ENCODE results near the gene POLR3G.
A peak's percentile ranks its signal among the peaks of the same experiment; 100 is the strongest.

POLR3G gene

DNA sequence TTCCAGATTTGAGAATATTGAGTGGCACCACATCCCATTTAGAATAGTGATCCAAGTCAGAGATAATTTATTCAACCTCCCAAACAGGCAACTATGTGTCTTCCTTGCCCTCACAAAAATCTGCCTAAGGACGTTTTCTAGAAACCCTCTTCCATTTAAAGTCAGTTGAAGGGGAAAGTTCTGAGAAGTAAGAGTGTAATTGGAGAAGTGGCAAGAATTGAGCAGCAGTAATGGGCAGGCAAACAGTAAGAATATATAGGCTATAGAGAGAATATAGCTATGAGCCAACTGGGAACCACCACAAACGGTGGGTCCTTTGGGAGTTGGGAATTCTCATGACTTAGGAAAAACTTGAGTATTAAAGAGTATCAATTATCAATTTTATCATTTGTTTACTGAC is 34.0 kb upstream of the POLR3G start:
- Histone ChIP-seq H3K36me3 (ENCODE audit: control insufficient read depth in 1 of 2, insufficient read depth in 2 of 2, low read depth in 1 of 2, low read length in 2 of 2) (no peaks in the 10 kb centered on the region), H3K14ac (ENCODE audit: low read length in 2 of 2) (no peak overlapping the region), H3K18ac (ENCODE audit: low read depth in 1 of 2, low read length in 2 of 2) (no peak overlapping the region), H3K4me2 (ENCODE audit: low read length, poor library complexity, severe bottlenecking) (no peak overlapping the region), H3K27me3 (ENCODE audit: control insufficient read depth in 1 of 2, insufficient read depth in 1 of 2, low read length in 2 of 2) (peaks cover 0 to 9% of the 10 kb centered on the region in 2 experiments), H3K9me3 (ENCODE audit: control insufficient read depth, low read length) (no peaks in the 10 kb centered on the region), H3K4ac (ENCODE audit: low read depth in 1 of 2, low read length in 2 of 2) (no peak overlapping the region), H3K79me1 (replicated peaks; ENCODE audit: low read length, poor library complexity, severe bottlenecking) (no peaks in the 10 kb centered on the region), H2BK5ac (ENCODE audit: low read depth, low read length, poor library complexity, severe bottlenecking) (no peak overlapping the region), H3K4me3 (ENCODE audit: insufficient read depth in 1 of 2, low read depth in 1 of 2, low read length in 2 of 2) (no peak overlapping the region), H3K27ac (ENCODE audit: low read length, poor library complexity, severe bottlenecking) (no peak overlapping the region), H2AFZ (ENCODE audit: low read depth, low read length) (no peak overlapping the region), H3K4me1 (ENCODE audit: control insufficient read depth, insufficient read depth, low read depth, low read length) (no peaks in the 10 kb centered on the region), H4K91ac (ENCODE audit: low read length) (no peak overlapping the region), H2BK120ac (ENCODE audit: low read depth, low read length) (no peak overlapping the region), H3K23ac (ENCODE audit: low read length in 2 of 2) (no peak overlapping the region), H2BK12ac (ENCODE audit: low read length in 2 of 2) (no peak overlapping the region), H3K9ac (ENCODE audit: low read length) (peak overlapping the region; percentile 91), H2AK5ac (ENCODE audit: low read length, severe bottlenecking) (no peak overlapping the region), H4K8ac (ENCODE audit: low read length) (no peak overlapping the region), H2BK15ac (ENCODE audit: low read depth, poor library complexity, severe bottlenecking) (no peak overlapping the region)
- no CpG with 5 or more reads among the region's 2 CpGs for WGBS
- no peak for DNase-seq

DNA sequence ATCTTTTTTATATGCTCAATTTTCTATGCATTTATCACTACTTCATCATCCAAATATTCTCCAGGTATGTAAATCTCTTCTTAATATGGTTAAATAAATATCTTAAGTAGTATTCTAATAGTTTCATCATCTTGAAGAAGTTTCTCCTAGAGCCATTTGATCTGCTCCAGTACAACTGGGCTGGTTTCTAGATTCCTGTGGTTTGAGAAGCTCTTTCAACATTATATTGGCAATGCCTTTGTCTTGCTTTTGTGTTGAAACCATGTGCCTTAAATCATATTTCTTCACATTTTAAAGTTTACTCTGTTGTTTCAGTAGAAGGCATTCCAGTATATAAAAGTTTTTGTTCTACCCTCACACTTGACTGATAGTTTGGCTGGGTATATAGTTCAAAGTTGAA is 27.7 kb upstream of the POLR3G start:
- no peaks in the 10 kb centered on the region for H3K36me3 ChIP-seq (ENCODE audit: control insufficient read depth in 1 of 2, insufficient read depth in 2 of 2, low read depth in 1 of 2, low read length in 2 of 2)
- no peak overlapping the region for H3K4ac ChIP-seq (ENCODE audit: low read depth in 1 of 2, low read length in 2 of 2)
- no peak overlapping the region for H3K27ac ChIP-seq (ENCODE audit: low read length, poor library complexity, severe bottlenecking)
- no peak overlapping the region for H2BK12ac ChIP-seq (ENCODE audit: low read length in 2 of 2)
- no peak overlapping the region for H4K91ac ChIP-seq (ENCODE audit: low read length)
- no peak overlapping the region for H3K18ac ChIP-seq (ENCODE audit: low read depth in 1 of 2, low read length in 2 of 2)
- H2AFZ ChIP-seq (ENCODE audit: low read depth, low read length) = no peak overlapping the region
- H3K27me3 ChIP-seq (ENCODE audit: control insufficient read depth in 1 of 2, insufficient read depth in 1 of 2, low read length in 2 of 2) = no peaks in the 10 kb centered on the region
- H3K9ac ChIP-seq (ENCODE audit: low read length) = no peak overlapping the region
- H3K4me3 ChIP-seq (ENCODE audit: insufficient read depth in 1 of 2, low read depth in 1 of 2, low read length in 2 of 2) = no peak overlapping the region
- no peaks in the 10 kb centered on the region for H3K9me3 ChIP-seq (ENCODE audit: control insufficient read depth, low read length)
- H3K23ac ChIP-seq (ENCODE audit: low read length in 2 of 2) = no peak overlapping the region
- no peak overlapping the region for H2BK5ac ChIP-seq (ENCODE audit: low read depth, low read length, poor library complexity, severe bottlenecking)
- no peak overlapping the region for H4K8ac ChIP-seq (ENCODE audit: low read length)
- no peak overlapping the region for H2BK15ac ChIP-seq (ENCODE audit: low read depth, poor library complexity, severe bottlenecking)
- H3K14ac ChIP-seq (ENCODE audit: low read length in 2 of 2) = no peak overlapping the region
- H2AK5ac ChIP-seq (ENCODE audit: low read length, severe bottlenecking) = no peak overlapping the region
- H3K4me2 ChIP-seq (ENCODE audit: low read length, poor library complexity, severe bottlenecking) = no peak overlapping the region
- H3K4me1 ChIP-seq (ENCODE audit: control insufficient read depth, insufficient read depth, low read depth, low read length) = no peaks in the 10 kb centered on the region
- no peak for DNase-seq
- H2BK120ac ChIP-seq (ENCODE audit: low read depth, low read length) = no peak overlapping the region
- H3K79me1 ChIP-seq (replicated peaks; ENCODE audit: low read length, poor library complexity, severe bottlenecking) = no peaks in the 10 kb centered on the region

DNA sequence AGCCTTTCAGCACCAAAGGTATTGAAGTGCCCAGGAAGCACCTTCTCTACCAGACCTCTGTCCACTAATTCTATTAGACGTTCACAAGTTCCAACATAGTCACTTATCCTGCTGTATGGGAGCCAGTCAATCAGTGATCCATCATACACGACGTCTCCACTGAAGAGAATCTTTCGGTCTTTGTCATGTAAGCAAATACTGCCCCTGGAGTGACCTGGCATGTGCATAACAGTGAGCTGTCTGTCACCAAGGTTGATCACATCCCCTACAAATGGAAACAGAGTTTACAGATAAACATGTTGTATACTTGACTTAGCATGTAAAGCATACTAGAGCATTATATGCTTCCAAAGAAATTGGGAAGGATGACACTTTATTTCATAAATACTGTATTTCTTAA is 13.4 kb upstream of the POLR3G start:
- H3K14ac ChIP-seq (ENCODE audit: low read length in 2 of 2) = no peak overlapping the region
- H3K9ac ChIP-seq (ENCODE audit: low read length) = no peak overlapping the region
- H2AK5ac ChIP-seq (ENCODE audit: low read length, severe bottlenecking) = no peak overlapping the region
- H3K4me1 ChIP-seq (ENCODE audit: control insufficient read depth, insufficient read depth, low read depth, low read length) = no peaks in the 10 kb centered on the region
- no peak overlapping the region for H3K4me2 ChIP-seq (ENCODE audit: low read length, poor library complexity, severe bottlenecking)
- no peak overlapping the region for H2AFZ ChIP-seq (ENCODE audit: low read depth, low read length)
- no peak overlapping the region for H2BK5ac ChIP-seq (ENCODE audit: low read depth, low read length, poor library complexity, severe bottlenecking)
- H2BK120ac ChIP-seq (ENCODE audit: low read depth, low read length) = no peak overlapping the region
- no peak overlapping the region for H3K18ac ChIP-seq (ENCODE audit: low read depth in 1 of 2, low read length in 2 of 2)
- no peak overlapping the region for H3K4ac ChIP-seq (ENCODE audit: low read depth in 1 of 2, low read length in 2 of 2)
- H4K91ac ChIP-seq (ENCODE audit: low read length) = no peak overlapping the region
- H3K23ac ChIP-seq (ENCODE audit: low read length in 2 of 2) = no peak overlapping the region
- peaks cover 9% of the 10 kb centered on the region for H3K79me1 ChIP-seq (replicated peaks; ENCODE audit: low read length, poor library complexity, severe bottlenecking)
- 77% methylated on average over 4 of the region's 4 CpGs for WGBS
- no peak overlapping the region for H3K4me3 ChIP-seq (ENCODE audit: insufficient read depth in 1 of 2, low read depth in 1 of 2, low read length in 2 of 2)
- no peaks in the 10 kb centered on the region for H3K9me3 ChIP-seq (ENCODE audit: control insufficient read depth, low read length)
- no peaks in the 10 kb centered on the region for H3K27me3 ChIP-seq (ENCODE audit: control insufficient read depth in 1 of 2, insufficient read depth in 1 of 2, low read length in 2 of 2)
- no peak overlapping the region for H4K8ac ChIP-seq (ENCODE audit: low read length)
- no peak for DNase-seq
- H3K36me3 ChIP-seq (ENCODE audit: control insufficient read depth in 1 of 2, insufficient read depth in 2 of 2, low read depth in 1 of 2, low read length in 2 of 2) = peaks cover 0 to 4% of the 10 kb centered on the region in 2 experiments
- H3K27ac ChIP-seq (ENCODE audit: low read length, poor library complexity, severe bottlenecking) = no peak overlapping the region
- no peak overlapping the region for H2BK12ac ChIP-seq (ENCODE audit: low read length in 2 of 2)
- no peak overlapping the region for H2BK15ac ChIP-seq (ENCODE audit: low read depth, poor library complexity, severe bottlenecking)

DNA sequence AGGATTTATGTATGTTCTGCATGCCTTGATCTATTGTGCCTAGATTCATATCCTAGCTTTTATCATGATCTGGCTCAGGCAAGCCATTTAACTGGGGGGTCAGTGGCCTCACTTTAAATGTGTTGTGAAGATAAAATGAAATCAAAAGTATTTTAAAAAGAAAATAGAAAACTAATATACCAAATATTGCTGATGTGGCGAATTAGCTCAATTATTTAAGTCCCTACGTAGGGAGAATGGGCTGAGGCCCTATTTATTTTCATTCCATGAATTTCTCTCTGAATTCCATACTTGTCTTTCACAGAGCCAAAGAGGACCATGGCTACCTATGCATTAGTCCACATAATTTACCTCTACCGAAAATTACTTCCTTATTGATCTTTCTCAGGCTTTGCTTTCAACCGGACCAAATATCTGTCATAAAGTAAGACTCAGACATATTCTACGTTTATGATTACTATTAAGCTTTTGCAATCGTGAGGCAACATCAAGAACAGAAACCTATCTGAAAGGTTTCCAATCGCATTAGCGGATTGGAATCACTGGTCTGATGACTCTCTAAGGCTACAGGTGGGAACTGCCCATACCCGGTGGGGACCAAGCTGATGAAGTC is 1.8 kb upstream of the POLR3G start:
- Histone ChIP-seq H3K4ac (ENCODE audit: low read depth in 1 of 2, low read length in 2 of 2) (no peak overlapping the region), H4K91ac (ENCODE audit: low read length) (no peak overlapping the region), H2BK12ac (ENCODE audit: low read length in 2 of 2) (no peak overlapping the region), H3K4me3 (ENCODE audit: insufficient read depth in 1 of 2, low read depth in 1 of 2, low read length in 2 of 2) (peak overlapping the region in 1 of 2 experiments; percentile 97), H2AK5ac (ENCODE audit: low read length, severe bottlenecking) (no peak overlapping the region), H3K18ac (ENCODE audit: low read depth in 1 of 2, low read length in 2 of 2) (no peak overlapping the region), H3K79me1 (replicated peaks; ENCODE audit: low read length, poor library complexity, severe bottlenecking) (peaks cover 22% of the 10 kb centered on the region), H3K27ac (ENCODE audit: low read length, poor library complexity, severe bottlenecking) (no peak overlapping the region), H3K9me3 (ENCODE audit: control insufficient read depth, low read length) (no peaks in the 10 kb centered on the region), H3K14ac (ENCODE audit: low read length in 2 of 2) (no peak overlapping the region), H2BK5ac (ENCODE audit: low read depth, low read length, poor library complexity, severe bottlenecking) (no peak overlapping the region), H2BK15ac (ENCODE audit: low read depth, poor library complexity, severe bottlenecking) (no peak overlapping the region), H3K23ac (ENCODE audit: low read length in 2 of 2) (no peak overlapping the region), H2AFZ (ENCODE audit: low read depth, low read length) (no peak overlapping the region), H2BK120ac (ENCODE audit: low read depth, low read length) (no peak overlapping the region), H3K4me1 (ENCODE audit: control insufficient read depth, insufficient read depth, low read depth, low read length) (peaks cover 9% of the 10 kb centered on the region), H3K36me3 (ENCODE audit: control insufficient read depth in 1 of 2, insufficient read depth in 2 of 2, low read depth in 1 of 2, low read length in 2 of 2) (no peaks in the 10 kb centered on the region), H3K4me2 (ENCODE audit: low read length, poor library complexity, severe bottlenecking) (peak overlapping the region; percentile 85), H3K9ac (ENCODE audit: low read length) (peak overlapping the region; percentile 87), H3K27me3 (ENCODE audit: control insufficient read depth in 1 of 2, insufficient read depth in 1 of 2, low read length in 2 of 2) (no peaks in the 10 kb centered on the region), H4K8ac (ENCODE audit: low read length) (no peak overlapping the region)
- DNase-seq = no peak
- 50% methylated on average over 9 of the region's 9 CpGs for WGBS

Data from mesenchymal stem cell (in vitro differentiated cells and primary cell).